Colonic mucosa (tissue), 4 donors: ENCODE results near the gene KIF5A. TPM values are rescaled to one million over a fixed set of nuclear protein-coding genes. Genes with fewer than 3 reads are reported as not detected.

ENCODE experiments used
- DNase-seq: peaks from one replicate; pipeline ENCODE4 v3.0.0-alpha.2; 2020
- H3K27ac ChIP-seq: fragments of 200-600 bp; one replicate; pipeline ENCODE4 v1.8.0; 2021
- H3K27me3 ChIP-seq: fragments of 200-600 bp; one replicate; pipeline ENCODE4 v1.8.0; 2021
- H3K36me3 ChIP-seq: fragments of 200-600 bp; one replicate; pipeline ENCODE4 v1.8.0; 2021
- H3K4me1 ChIP-seq: fragments of 200-600 bp; one replicate; pipeline ENCODE4 v1.8.0; 2021; ENCODE audit warnings: mild to moderate bottlenecking
- H3K4me3 ChIP-seq: fragments of 200-600 bp; one replicate; pipeline ENCODE4 v1.8.0; 2021
- H3K9ac ChIP-seq, 2 donors: one replicate each; pipeline ENCODE4 v1.7.0; 2013; ENCODE audit warnings: control low read depth in 2 of 2, low read depth in 2 of 2, low read length in 2 of 2
- H3K9me3 ChIP-seq: fragments of 200-600 bp; one replicate; pipeline ENCODE4 v1.8.0; 2021
- CTCF ChIP-seq: fragments of 200-600 bp; IDR thresholded peaks from one replicate; pipeline ENCODE4 v1.8.0; 2022; ENCODE audit warnings: antibody characterized with exemption, mild to moderate bottlenecking
- intact Hi-C: fragments of 100-400 bp; cut with DNase I; formaldehyde crosslinking; loops from one replicate; pipeline ENCODE4 v1.14.1; 2022
- total RNA-seq, 2 donors: library from RNA; stranded (reverse); fragmentation: NEBNext Ultra II Directional in 1 of 2; extraction: Animal tissue kit (Norgen Biotek cat#: 25700) in 1 of 2; gene quantifications; one replicate each; pipeline ENCODE4 v1.2.1, GENCODE V29; 2021
- donor health status: healthy.
- donor health status: DM: no; HTN: no; CAD: no.
- donor health status: DM: no; HTN: no; CAD: no.

The KIF5A gene
- total RNA-seq, 2 donors from 2014 or later = 0.67 to 2.1 TPM

- no peaks in the 10 kb centered on the region for H3K27me3 ChIP-seq
- H3K9me3 ChIP-seq = no peaks in the 10 kb centered on the region
- no peak overlapping the region for H3K4me3 ChIP-seq
- no peak overlapping the region for H3K27ac ChIP-seq
- H3K4me1 ChIP-seq = no peaks in the 10 kb centered on the region
- DNase-seq = no peak
- intact Hi-C loops = loop anchor here (2.0 to 5.0 kb wide), 2 partner anchors 39 to 110 kb away; partner anchors contain the start of gene OS9
- no peaks in the 10 kb centered on the region for H3K36me3 ChIP-seq
- H3K9ac ChIP-seq = no peak overlapping the region
- TF ChIP-seq CTCF = no peak
These were observed 32.0 kb downstream of the KIF5A start for GRCh38 chr12:57581802-57582201.

GRCh38 chr12:57582440-57582839 is 32.6 kb downstream of the KIF5A start:
- no peaks in the 10 kb centered on the region for H3K9me3 ChIP-seq

DNA sequence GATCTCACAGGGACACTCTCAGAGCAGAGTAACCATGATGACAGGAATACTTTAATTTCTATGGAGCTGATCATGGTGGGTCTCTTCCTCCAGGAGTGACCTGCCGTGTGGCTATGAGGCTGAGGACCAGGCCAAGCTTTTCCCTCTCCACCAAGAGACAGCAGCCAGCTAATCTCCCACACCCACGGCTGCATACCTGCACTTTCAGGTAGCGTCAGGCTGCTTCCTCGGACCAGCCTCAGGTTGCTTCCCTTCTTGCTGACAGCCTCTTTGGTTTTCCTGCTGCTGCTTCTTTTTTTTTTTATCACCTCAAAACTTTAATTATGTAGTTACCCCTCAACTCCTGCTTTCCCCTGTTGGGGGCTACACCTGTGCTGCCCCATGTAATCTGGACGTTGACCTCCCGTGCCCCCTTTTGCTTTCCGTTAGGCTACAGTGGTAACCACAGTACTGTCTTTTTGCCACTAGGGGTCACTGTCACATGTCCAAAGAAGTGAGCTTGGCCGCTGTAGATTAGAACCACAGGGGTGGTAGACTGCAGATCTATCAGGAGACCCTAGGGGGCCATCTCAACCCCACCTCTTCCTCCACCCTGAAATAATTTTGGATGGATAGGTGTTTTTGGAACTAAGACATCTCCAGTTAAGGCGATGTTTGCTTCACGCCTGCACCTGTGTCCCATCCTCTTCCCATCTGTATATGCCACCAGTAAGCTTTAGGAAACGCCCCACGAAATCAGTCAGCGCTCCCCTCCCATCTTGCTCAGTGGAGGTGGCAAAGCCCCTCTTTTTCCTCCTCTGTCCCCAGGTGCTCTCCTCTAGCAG is 33.4 kb downstream of the KIF5A start:
- DNase-seq = peak; percentile 70
- no peaks in the 10 kb centered on the region for H3K27me3 ChIP-seq
- H3K9ac ChIP-seq = no peak overlapping the region
- H3K4me3 ChIP-seq = no peak overlapping the region
- H3K27ac ChIP-seq = no peak overlapping the region
- H3K36me3 ChIP-seq = no peaks in the 10 kb centered on the region
- TF ChIP-seq CTCF = peak; percentile 94
- H3K9me3 ChIP-seq = no peaks in the 10 kb centered on the region
- intact Hi-C loops = loop anchor here (2.0 to 5.0 kb wide), 2 partner anchors 38 to 109 kb away; partner anchors contain the start of gene OS9
- H3K4me1 ChIP-seq = no peaks in the 10 kb centered on the region

More at GRCh38 chr12:57582440-57582839, 32.6 kb downstream of the KIF5A start:
- H3K36me3 ChIP-seq = no peaks in the 10 kb centered on the region
- H3K27ac ChIP-seq = no peak overlapping the region
- no peak for DNase-seq
- no peaks in the 10 kb centered on the region for H3K4me1 ChIP-seq
- no peak overlapping the region for H3K4me3 ChIP-seq
- no peaks in the 10 kb centered on the region for H3K27me3 ChIP-seq
- intact Hi-C loops = loop anchor here (2.0 to 5.0 kb wide), 2 partner anchors 38 to 110 kb away; partner anchors contain the start of gene OS9
- no peak overlapping the region for H3K9ac ChIP-seq
- TF ChIP-seq CTCF = no peak

DNA sequence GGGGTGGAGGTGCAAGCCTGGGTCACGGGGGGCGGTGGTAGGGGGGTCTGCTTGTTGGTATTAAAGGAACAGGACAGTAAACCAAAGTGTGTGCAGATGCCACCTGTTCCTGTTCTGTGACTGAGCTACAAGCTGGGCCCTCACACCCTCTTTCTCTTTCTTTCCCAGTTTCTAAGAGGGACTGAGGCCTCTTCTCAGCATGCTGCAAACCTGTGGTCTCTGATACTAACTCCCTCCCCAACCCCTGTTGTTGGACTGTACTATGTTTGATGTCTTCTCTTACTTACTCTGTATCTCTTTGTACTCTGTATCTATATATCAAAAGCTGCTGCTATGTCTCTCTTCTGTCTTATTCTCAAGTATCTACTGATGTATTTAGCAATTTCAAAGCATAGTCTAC is 34.2 kb downstream of the KIF5A start:
- Histone ChIP-seq H3K36me3 (no peaks in the 10 kb centered on the region), H3K4me3 (no peak overlapping the region), H3K9me3 (no peaks in the 10 kb centered on the region), H3K9ac (no peak overlapping the region), H3K4me1 (no peaks in the 10 kb centered on the region), H3K27ac (no peak overlapping the region), H3K27me3 (no peaks in the 10 kb centered on the region)
- no peak for DNase-seq
- intact Hi-C loops = loop anchor here (5.0 kb wide), 1 partner anchor 108 kb away; the partner anchor contains the start of gene OS9
- TF ChIP-seq CTCF = no peak

DNA sequence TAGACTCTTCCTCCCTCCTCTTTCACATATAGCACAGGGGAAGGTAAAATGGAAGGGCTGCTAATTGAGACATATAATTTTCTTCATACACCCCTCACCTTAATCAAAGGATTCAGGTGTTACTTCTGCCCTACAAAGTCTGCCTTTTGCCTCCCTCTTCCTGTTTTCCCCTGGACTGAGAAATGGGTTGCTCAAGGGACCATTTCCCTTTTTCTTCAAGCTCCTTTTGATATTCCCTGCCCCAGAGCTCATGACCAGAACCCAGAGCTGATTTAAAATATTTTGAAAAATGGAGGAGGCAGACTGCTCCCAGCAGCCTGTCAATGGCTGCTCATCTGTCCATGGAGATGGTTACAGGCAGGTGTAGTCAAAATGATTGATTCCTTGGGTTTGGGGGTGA is 34.8 kb downstream of the KIF5A start:
- H3K9ac ChIP-seq = no peak overlapping the region
- no peaks in the 10 kb centered on the region for H3K27me3 ChIP-seq
- no peak for TF ChIP-seq CTCF
- no peak overlapping the region for H3K27ac ChIP-seq
- intact Hi-C loops = loop anchor here (5.0 kb wide), 1 partner anchor 108 kb away; the partner anchor contains the start of gene OS9
- no peaks in the 10 kb centered on the region for H3K36me3 ChIP-seq
- H3K4me1 ChIP-seq = no peaks in the 10 kb centered on the region
- H3K4me3 ChIP-seq = no peak overlapping the region
- no peaks in the 10 kb centered on the region for H3K9me3 ChIP-seq
- DNase-seq = no peak
